T1000 (cell line): Measurements from ENCODE around the gene ZFTA.
"Not testable (repeated sequence)": the region's sequence is repeated elsewhere in the genome, so short reads cannot be mapped to it uniquely, and the experiment has no call there.

ENCODE experiments used
- DNase-seq: peaks from one replicate; lab custom pipeline; 2025; ENCODE audit warnings: mixed read lengths; lab: John Stamatoyannopoulos, UW

The ZFTA gene

GRCh38 chr11:63775191-63775590 lies 6.6 kb upstream of the ZFTA start:
- no peak for DNase-seq

- not testable (repeated sequence) for DNase-seq
Measured at GRCh38 chr11:63771741-63772318, 3.3 kb upstream of the ZFTA start.

- no peak for DNase-seq
Measured at GRCh38 chr11:63770763-63771162, 2.2 kb upstream of the ZFTA start.

- DNase-seq: no peak
Measured at GRCh38 chr11:63769714-63770455, 1.3 kb upstream of the ZFTA start.

GRCh38 chr11:63769042-63769713 lies 603 bp upstream of the ZFTA start:
- DNase-seq: no peak

GRCh38 chr11:63767565-63768236 lies 874 bp downstream of the ZFTA start:
- DNase-seq: peak; percentile 25

GRCh38 chr11:63767267-63767564 lies 1.4 kb downstream of the ZFTA start:
- DNase-seq: no peak

- DNase-seq: no peak
Measured at GRCh38 chr11:63766531-63767235, 1.9 kb downstream of the ZFTA start.

GRCh38 chr11:63765688-63766241 lies 2.8 kb downstream of the ZFTA start:
- no peak for DNase-seq

GRCh38 chr11:63764679-63765647 lies 3.6 kb downstream of the ZFTA start:
- DNase-seq: no peak

- DNase-seq: no peak
Measured at GRCh38 chr11:63764340-63764678, 4.3 kb downstream of the ZFTA start.

- DNase-seq: no peak
Measured at GRCh38 chr11:63763496-63764339, 4.9 kb downstream of the ZFTA start.

- no peak for DNase-seq
Measured at GRCh38 chr11:63762654-63763495, 5.7 kb downstream of the ZFTA start.

GRCh38 chr11:63761931-63762653 lies 6.5 kb downstream of the ZFTA start:
- DNase-seq: no peak

GRCh38 chr11:63761188-63761587 lies 7.4 kb downstream of the ZFTA start:
- DNase-seq: no peak

GRCh38 chr11:63760487-63761079 lies 8.0 kb downstream of the ZFTA start:
- no peak for DNase-seq

- DNase-seq: no peak
Measured at GRCh38 chr11:63756919-63757761, 11.4 kb downstream of the ZFTA start.
